Suppressor macrophage (primary cell): ENCODE data around the gene PPP2R1B.
"Not testable (repeated sequence)": the region's sequence is repeated elsewhere in the genome, so short reads cannot be mapped to it uniquely, and the experiment has no call there.

ENCODE experiments used
- DNase-seq, 4 experiments: peaks; one replicate each; pipeline ENCODE4 v3.0.0-alpha.2; 2020 to 2022
- total RNA-seq, 17 experiments: gene quantifications; one replicate each; lab custom pipeline; 2026; ENCODE audit warnings: mixed read lengths in 6 of 17, inconsistent platforms in 3 of 17; lab: John Stamatoyannopoulos, UW

Gene PPP2R1B
- 30.6 to 69.1 (median 47.5) reads per million in 17 experiments for total RNA-seq

- peak; percentile 66 to 88 (median 77) for DNase-seq
Measured at GRCh38 chr11:111765984-111766833, at the start of gene PPP2R1B. Gene PPP2R1B (minus strand): TSS chr11:111766389. CDS start chr11:111766361, 28 bp downstream.

- no peak for DNase-seq
Measured at GRCh38 chr11:111815489-111815888, 49.3 kb upstream of the PPP2R1B start.

GRCh38 chr11:111814557-111815320 is 48.5 kb upstream of the PPP2R1B start:
- DNase-seq = no peak

- no peak for DNase-seq
Measured at GRCh38 chr11:111814106-111814505, 47.9 kb upstream of the PPP2R1B start.

- no peak for DNase-seq
Measured at GRCh38 chr11:111812211-111812610, 46.0 kb upstream of the PPP2R1B start.

- DNase-seq = no peak
Measured at GRCh38 chr11:111811445-111811844, 45.3 kb upstream of the PPP2R1B start.

- DNase-seq = no peak
Measured at GRCh38 chr11:111808834-111809233, 42.6 kb upstream of the PPP2R1B start.

- DNase-seq = no peak
Measured at GRCh38 chr11:111808063-111808588, 41.9 kb upstream of the PPP2R1B start.

GRCh38 chr11:111807076-111807475 is 40.9 kb upstream of the PPP2R1B start:
- DNase-seq = no peak

- DNase-seq = no peak
Measured at GRCh38 chr11:111801135-111801534, 34.9 kb upstream of the PPP2R1B start.

- DNase-seq = no peak
Measured at GRCh38 chr11:111798279-111798678, 32.1 kb upstream of the PPP2R1B start.

- DNase-seq = peak; percentile 74 to 93 (median 88)
Measured at GRCh38 chr11:111797145-111797581, 31.0 kb upstream of the PPP2R1B start.

- peak in 3 of 4 experiments; percentile 6 to 33 (median 14) for DNase-seq
Measured at GRCh38 chr11:111796696-111797095, 30.5 kb upstream of the PPP2R1B start.

GRCh38 chr11:111795334-111795985 is 29.3 kb upstream of the PPP2R1B start:
- no peak for DNase-seq

GRCh38 chr11:111793863-111794262 is 27.7 kb upstream of the PPP2R1B start:
- DNase-seq = no peak

GRCh38 chr11:111792955-111793500 is 26.8 kb upstream of the PPP2R1B start:
- DNase-seq = no peak

GRCh38 chr11:111792314-111792713 is 26.1 kb upstream of the PPP2R1B start:
- no peak for DNase-seq

GRCh38 chr11:111788464-111788863 is 22.3 kb upstream of the PPP2R1B start:
- DNase-seq = peak in 1 of 4 experiments; percentile 8

- DNase-seq = peak in 1 of 4 experiments; percentile 20
Measured at GRCh38 chr11:111788051-111788450, 21.9 kb upstream of the PPP2R1B start.

- DNase-seq = no peak
Measured at GRCh38 chr11:111785886-111786412, 19.8 kb upstream of the PPP2R1B start.

GRCh38 chr11:111785076-111785475 is 18.9 kb upstream of the PPP2R1B start:
- DNase-seq = no peak

GRCh38 chr11:111784311-111784710 is 18.1 kb upstream of the PPP2R1B start:
- DNase-seq = not testable (repeated sequence)
